Esophagus (tissue), 2 donors: ENCODE measurements around the gene PI4KA. TPM values are rescaled to one million over a fixed set of nuclear protein-coding genes. Genes with fewer than 3 reads are reported as not detected.

Source experiments
- H3K27ac ChIP-seq, 2 donors: one replicate each; pipeline ENCODE4 v1.5.1; 2013; ENCODE audit warnings: low read depth in 2 of 2, mild to moderate bottlenecking in 2 of 2, inconsistent platforms in 1 of 2, low read length in 1 of 2, moderate library complexity in 1 of 2
- H3K27me3 ChIP-seq, 2 donors: one replicate each; pipeline ENCODE4 v1.6.1; 2013; ENCODE audit warnings: low read length in 2 of 2, control low read depth in 1 of 2, mild to moderate bottlenecking in 1 of 2; ENCODE audit not compliant: insufficient read depth in 2 of 2, control insufficient read depth in 1 of 2
- H3K36me3 ChIP-seq, 2 donors: one replicate each; pipeline ENCODE4 v1.6.1; 2013; ENCODE audit warnings: low read length in 1 of 2; ENCODE audit not compliant: control insufficient read depth in 2 of 2, insufficient read depth in 2 of 2
- H3K4me1 ChIP-seq, 2 donors: one replicate each; pipeline ENCODE4 v1.6.1; 2013; ENCODE audit warnings: low read length in 1 of 2; ENCODE audit not compliant: control insufficient read depth in 2 of 2, insufficient read depth in 2 of 2
- H3K4me3 ChIP-seq, 2 donors: one replicate each; pipeline ENCODE4 v1.5.1; 2013; ENCODE audit warnings: low read length in 2 of 2, mild to moderate bottlenecking in 2 of 2, low read depth in 1 of 2, moderate library complexity in 1 of 2
- H3K9me3 ChIP-seq, 2 donors: one replicate each; pipeline ENCODE4 v1.6.1; 2013; ENCODE audit warnings: mild to moderate bottlenecking in 2 of 2, low read depth in 1 of 2, low read length in 1 of 2, moderate library complexity in 1 of 2; ENCODE audit not compliant: control insufficient read depth in 2 of 2, insufficient read depth in 1 of 2
- WGBS, 2 donors: extraction: QIAGEN DNeasy Blood & Tissue Kit; methylation state at CpG; one replicate each; pipeline ENCODE4 v1.1.7; 2013; 5-methylcytosine and 5-hydroxymethylcytosine counted together
- polyA plus RNA-seq, 2 donors: library from polyadenylated mRNA; stranded (reverse); fragments of 200-250 nt; gene quantifications; one replicate each; pipeline ENCODE4 v1.2.3, GENCODE V29; 2013
- donor health status: healthy with polysubstance abuse.
- donor health status: Bipolar disorder and iron deficiency.

Gene PI4KA
- polyA plus RNA-seq, 2 donors, result 21.4 to 22.8 TPM

DNA sequence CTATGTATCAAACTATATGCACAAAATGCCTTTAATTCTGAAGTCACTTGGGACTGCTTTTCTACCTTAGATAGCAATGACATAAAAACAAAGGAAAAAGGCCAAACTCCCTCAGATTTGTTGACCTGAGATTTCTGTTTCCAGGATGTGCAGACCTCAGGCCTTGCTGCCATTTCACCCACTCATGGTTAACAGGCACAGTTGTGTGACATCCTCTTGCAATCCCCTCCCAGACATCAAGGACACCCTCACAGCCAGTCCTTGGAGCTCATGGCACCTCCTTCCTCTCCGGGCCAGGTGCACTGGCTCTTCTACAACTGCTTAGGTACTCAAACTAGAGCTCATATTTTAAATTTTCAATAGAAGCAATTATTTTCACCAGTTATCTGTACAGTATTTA lies 47.4 kb downstream of the PI4KA start:
- no peaks in the 10 kb centered on the region for H3K4me1 ChIP-seq
- no peaks in the 10 kb centered on the region for H3K27me3 ChIP-seq
- H3K4me3 ChIP-seq, result no peak overlapping the region
- H3K27ac ChIP-seq, result no peak overlapping the region
- peaks cover under 1 to 26% of the 10 kb centered on the region in 2 donors for H3K36me3 ChIP-seq
- H3K9me3 ChIP-seq, result no peaks in the 10 kb centered on the region
- WGBS, 2 donors, result 100% methylated on average over 1 of the region's 1 CpG

DNA sequence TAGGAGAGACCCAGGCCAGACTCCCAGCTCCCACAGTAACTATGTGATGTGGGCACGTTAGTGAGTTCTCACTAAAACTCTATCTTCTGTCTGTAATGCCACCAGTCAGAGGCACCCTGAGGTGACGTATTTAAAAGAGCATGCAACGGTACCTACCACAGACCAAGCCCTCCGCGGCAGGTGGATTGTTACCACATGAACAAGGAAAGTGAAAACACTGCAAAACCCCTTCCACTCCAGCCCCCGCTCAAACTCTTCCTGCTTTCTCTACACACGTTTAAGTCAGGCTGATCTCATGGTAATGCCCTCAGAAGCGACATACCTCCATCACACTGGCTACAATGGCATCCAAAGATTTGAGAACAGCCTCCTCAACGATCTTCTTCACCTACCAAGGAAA lies 48.0 kb downstream of the PI4KA start:
- H3K36me3 ChIP-seq, result peaks cover 0 to 28% of the 10 kb centered on the region in 2 donors
- H3K27ac ChIP-seq, result no peak overlapping the region
- no peaks in the 10 kb centered on the region for H3K27me3 ChIP-seq
- H3K4me1 ChIP-seq, result no peaks in the 10 kb centered on the region
- H3K4me3 ChIP-seq, result no peak overlapping the region
- WGBS, 2 donors, result 88 to 90% methylated on average over 9 of the region's 9 CpGs
- H3K9me3 ChIP-seq, result no peaks in the 10 kb centered on the region

DNA sequence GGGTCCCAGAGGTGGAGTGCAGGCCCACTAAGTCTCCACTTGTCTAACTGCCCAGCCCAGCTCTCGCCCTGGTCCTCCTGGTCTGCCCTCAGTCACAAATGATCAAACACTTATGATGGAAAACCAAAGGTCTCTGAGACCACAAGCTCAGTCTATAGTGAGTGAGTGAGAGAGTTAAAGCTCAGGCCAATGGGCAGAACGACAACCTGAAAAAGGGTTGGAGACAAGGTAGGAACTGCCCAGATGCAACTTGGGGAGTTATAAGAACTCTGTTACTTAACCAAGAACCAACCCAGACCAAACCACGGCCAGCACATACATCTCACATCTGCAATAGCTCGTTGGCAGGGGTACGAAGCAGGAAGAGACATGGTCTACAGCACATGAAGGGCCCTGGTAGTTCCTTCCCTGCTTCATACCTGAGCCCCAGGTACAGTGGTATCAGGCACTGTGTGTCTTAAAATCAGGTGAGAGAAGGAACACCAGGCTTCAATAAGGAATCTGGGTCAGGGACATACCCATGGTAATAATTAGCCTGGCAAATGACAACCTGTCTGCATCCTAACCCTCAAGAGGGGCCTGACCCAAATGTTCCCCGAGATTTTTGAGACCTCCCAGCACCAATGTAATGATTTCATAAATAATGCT lies 48.9 kb downstream of the PI4KA start:
- no peaks in the 10 kb centered on the region for H3K27me3 ChIP-seq
- H3K9me3 ChIP-seq, result no peaks in the 10 kb centered on the region
- H3K4me1 ChIP-seq, result no peaks in the 10 kb centered on the region
- H3K27ac ChIP-seq, result no peak overlapping the region
- H3K36me3 ChIP-seq, result peaks cover under 1 to 28% of the 10 kb centered on the region in 2 donors
- no peak overlapping the region for H3K4me3 ChIP-seq
- 94 to 96% methylated on average over 6 of the region's 6 CpGs for WGBS, 2 donors

DNA sequence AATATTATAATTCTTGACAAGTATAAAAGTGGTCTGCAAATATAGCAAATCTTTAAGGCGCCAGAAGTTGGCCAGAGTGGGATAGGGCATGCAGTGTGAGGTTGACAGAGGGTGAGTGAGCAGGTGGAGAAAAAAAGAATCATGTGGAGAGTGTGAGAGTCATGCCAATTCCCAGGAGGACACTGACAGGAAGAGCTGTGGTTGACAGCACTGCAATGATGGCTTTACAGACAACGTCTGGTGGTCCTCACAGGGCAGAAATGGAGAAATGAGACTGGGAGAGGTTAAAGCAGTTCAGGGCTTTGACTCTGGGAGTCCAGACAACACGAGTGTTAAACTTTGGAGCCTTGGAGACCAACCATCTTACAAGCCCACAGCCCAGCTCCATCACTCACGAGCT lies 49.8 kb downstream of the PI4KA start:
- no peak overlapping the region for H3K27ac ChIP-seq
- H3K36me3 ChIP-seq, result peaks cover 6 to 36% of the 10 kb centered on the region in 2 donors
- H3K4me3 ChIP-seq, result no peak overlapping the region
- WGBS, 2 donors, result 80 to 85% methylated on average over 4 of the region's 4 CpGs
- H3K9me3 ChIP-seq, result no peaks in the 10 kb centered on the region
- H3K4me1 ChIP-seq, result no peaks in the 10 kb centered on the region
- no peaks in the 10 kb centered on the region for H3K27me3 ChIP-seq

DNA sequence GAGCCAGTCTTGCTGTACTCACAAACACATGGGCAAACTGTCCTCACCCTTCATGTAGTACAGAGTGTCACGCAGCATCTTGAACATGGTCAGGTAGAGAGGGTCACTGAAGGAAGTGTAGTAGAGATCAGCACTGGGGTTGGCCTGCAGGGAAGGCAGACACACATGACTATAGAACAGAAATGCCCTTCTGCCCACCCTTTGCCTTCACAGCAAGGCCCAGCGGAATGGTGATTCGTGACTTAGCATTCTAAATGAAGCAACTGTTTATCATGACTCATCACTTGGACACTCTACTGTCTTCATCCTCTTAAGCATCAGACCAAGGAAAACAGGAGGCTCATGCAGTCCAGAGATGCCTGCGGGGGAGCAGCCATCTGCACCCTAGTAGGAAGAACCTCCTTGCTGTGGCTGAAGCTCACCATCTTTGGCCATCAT lies 51.3 kb downstream of the PI4KA start:
- no peak overlapping the region for H3K4me3 ChIP-seq
- no peaks in the 10 kb centered on the region for H3K4me1 ChIP-seq
- peaks cover 10 to 49% of the 10 kb centered on the region in 2 donors for H3K36me3 ChIP-seq
- no peak overlapping the region for H3K27ac ChIP-seq
- H3K9me3 ChIP-seq, result no peaks in the 10 kb centered on the region
- H3K27me3 ChIP-seq, result no peaks in the 10 kb centered on the region
- WGBS, 2 donors, result 80 to 84% methylated on average over 4 of the region's 4 CpGs

DNA sequence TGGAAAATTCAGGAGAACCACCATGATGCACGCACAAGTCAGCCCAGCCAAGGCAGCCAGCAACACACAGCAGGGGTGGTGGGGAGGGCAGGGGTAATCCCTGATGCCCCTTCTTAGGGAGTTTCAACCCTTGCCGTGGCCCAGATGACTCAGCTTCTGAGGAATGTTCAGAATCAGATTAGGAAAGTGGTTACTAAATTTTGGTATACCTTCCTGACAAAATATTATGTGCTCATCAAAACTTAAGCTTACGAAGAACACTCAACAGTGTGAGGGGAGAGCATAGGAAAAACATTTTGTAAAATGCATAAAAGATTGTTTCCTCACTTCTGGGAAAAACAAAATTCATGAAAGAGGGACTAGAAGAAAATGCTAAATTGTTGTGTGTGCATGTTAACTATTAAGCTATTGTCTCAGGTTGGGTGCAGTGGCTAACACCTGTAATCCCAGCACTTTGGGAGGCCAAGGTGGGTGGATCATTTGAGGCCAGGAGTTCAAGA lies 52.6 kb downstream of the PI4KA start:
- H3K27ac ChIP-seq, result no peak overlapping the region
- no peaks in the 10 kb centered on the region for H3K27me3 ChIP-seq
- H3K4me3 ChIP-seq, result no peak overlapping the region
- H3K9me3 ChIP-seq, result no peaks in the 10 kb centered on the region
- H3K4me1 ChIP-seq, result no peaks in the 10 kb centered on the region
- H3K36me3 ChIP-seq, result peaks cover 13 to 51% of the 10 kb centered on the region in 2 donors
- 78 to 80% methylated on average over 3 of the region's 3 CpGs for WGBS, 2 donors

DNA sequence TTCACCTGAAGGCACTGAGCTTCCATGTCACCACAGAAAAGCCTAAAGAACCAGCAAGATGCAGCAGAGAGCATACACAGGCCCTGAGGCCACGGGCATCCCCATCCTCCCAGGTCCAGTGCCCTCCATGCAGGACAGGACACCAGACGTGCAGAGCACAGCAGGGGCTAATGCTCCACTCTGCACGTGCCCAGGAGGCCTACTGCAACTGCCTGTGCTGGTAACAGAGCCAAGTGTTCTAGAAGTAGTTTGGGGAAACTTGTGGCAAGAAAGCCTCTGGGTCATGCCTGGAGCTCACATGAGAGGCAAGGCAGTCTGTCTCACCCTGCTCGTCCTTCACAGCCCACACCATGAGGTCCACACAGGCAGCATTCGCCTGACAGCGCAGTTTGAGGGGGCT lies 54.0 kb downstream of the PI4KA start:
- Histone ChIP-seq H3K9me3 (no peaks in the 10 kb centered on the region), H3K4me1 (no peaks in the 10 kb centered on the region), H3K27me3 (no peaks in the 10 kb centered on the region), H3K36me3 (peaks cover 13 to 45% of the 10 kb centered on the region in 2 donors), H3K27ac (no peak overlapping the region), H3K4me3 (no peak overlapping the region)
- 89 to 91% methylated on average over 6 of the region's 6 CpGs for WGBS, 2 donors

DNA sequence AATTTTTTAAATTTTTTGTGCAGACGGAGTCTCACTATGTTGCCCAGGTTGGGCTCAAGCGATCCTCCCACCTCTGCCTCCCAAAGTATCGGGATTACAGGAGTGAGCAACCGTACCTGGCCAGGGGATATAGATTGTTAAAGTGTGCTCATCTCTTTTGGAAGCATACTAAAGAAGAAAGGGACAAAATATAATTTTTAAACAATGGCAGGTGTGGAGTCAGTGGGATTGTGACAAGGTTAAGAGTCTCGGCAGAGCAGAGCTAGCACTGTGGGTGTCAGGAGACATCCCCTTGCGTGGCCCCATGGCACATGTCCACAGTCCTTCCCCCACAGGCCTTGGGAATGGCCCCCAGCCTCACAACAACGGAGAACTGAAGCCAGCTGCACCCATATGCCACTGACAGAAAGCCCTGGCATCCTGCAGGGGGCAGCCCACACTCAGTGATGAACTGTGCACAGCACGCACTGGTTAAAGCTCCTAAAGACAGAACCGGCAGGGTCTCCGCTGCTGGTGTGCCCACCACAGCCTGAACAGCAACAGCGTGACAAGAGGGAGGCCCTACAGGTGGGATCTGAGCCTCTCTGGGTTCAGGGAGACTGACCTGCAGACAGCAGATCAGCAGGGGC lies 54.8 kb downstream of the PI4KA start:
- no peaks in the 10 kb centered on the region for H3K9me3 ChIP-seq
- peaks cover 20 to 48% of the 10 kb centered on the region in 2 donors for H3K36me3 ChIP-seq
- no peaks in the 10 kb centered on the region for H3K27me3 ChIP-seq
- 77 to 81% methylated on average over 11 of the region's 11 CpGs for WGBS, 2 donors
- no peak overlapping the region for H3K4me3 ChIP-seq
- H3K27ac ChIP-seq, result no peak overlapping the region
- H3K4me1 ChIP-seq, result no peaks in the 10 kb centered on the region

DNA sequence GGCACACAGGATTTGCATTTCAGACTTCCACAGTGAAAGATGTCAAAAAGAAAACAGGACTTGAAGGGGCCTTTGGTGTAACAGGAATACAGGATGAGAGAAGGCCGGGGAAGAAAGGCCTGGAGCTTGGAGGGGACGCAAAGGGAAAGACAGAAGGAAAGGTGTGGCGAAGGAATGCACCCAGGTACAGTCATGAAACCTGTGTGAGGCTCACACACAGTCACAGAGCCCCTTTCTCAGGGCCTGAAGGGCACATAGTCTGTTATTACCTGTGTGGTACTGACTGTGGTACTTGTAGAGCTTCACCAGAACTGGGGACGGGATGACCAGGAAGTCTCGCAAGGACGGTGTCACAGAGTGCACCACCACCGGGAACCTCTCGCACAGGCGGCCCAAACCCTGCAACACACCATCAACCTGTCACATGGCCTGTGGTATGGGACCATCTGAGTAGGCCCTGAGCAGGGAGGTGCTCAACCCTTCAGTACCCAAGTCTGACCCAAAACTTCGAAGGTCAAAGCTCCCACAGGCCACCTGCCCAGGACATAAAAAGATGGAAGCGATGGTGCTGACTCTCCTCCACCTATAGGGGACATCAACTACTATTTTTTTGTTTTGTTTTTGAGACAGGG lies 55.6 kb downstream of the PI4KA start:
- H3K9me3 ChIP-seq, result no peaks in the 10 kb centered on the region
- peaks cover 26 to 52% of the 10 kb centered on the region in 2 donors for H3K36me3 ChIP-seq
- H3K4me3 ChIP-seq, result no peak overlapping the region
- WGBS, 2 donors, result 94 to 95% methylated on average over 11 of the region's 11 CpGs
- no peaks in the 10 kb centered on the region for H3K4me1 ChIP-seq
- no peak overlapping the region for H3K27ac ChIP-seq
- H3K27me3 ChIP-seq, result no peaks in the 10 kb centered on the region
